Loucy (cell line): ENCODE results near the gene TBC1D20.

Source experiments
- EZH2phosphoT487 ChIP-seq: fragments of 200-600 bp; IDR thresholded peaks from 2 replicates; pipeline ENCODE4 v1.6.1; 2018; ENCODE audit warnings: antibody characterized with exemption, mild to moderate bottlenecking, moderate library complexity, borderline replicate concordance
- TF ChIP-seq, protein P1 (sequence below): fragments of 200-600 bp; sonication (generic); conservative IDR thresholded peaks from 2 replicates; pipeline ENCODE4 v1.5.1; 2014; ENCODE audit warnings: mild to moderate bottlenecking, antibody characterized with exemption, low read length

DNA sequence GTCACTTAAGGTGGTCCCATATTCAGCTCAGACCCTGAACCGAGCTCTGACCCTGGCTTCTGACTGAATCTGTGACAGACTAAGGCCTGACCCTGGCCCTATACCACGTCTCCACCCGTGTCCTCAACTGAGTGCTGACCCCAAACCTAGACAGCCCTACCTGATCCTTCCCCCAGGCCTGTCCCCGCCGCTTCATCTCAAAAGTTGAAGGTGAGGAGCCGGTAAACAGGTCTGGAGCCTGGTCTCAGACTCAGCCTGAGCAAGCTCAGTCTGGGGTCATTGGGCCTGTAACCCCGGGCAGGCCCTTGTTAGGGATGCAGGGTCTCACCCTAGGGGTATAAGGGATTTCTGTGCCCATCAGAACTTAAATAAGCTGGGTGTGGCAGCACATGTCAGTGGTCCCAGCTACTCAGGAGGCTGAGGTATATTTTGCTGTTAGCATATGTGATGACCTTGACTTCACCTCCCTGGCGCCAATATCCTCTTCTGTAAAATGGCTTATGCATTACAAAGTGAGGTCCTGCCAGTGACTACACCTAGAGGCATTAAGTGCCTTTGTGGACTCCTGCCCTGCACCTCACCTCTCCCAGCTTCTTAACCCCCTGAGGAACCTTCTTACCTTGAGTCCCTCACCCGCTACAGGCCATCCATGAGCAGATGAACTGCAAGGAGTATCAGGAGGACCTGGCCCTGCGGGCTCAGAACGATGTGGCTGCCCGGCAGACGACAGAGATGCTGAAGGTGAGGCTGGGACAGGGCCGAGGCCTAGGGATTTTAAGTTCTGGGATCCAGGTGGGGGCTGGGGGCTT is 34.3 kb downstream of the TBC1D20 start:
- TF ChIP-seq, protein P1, sequence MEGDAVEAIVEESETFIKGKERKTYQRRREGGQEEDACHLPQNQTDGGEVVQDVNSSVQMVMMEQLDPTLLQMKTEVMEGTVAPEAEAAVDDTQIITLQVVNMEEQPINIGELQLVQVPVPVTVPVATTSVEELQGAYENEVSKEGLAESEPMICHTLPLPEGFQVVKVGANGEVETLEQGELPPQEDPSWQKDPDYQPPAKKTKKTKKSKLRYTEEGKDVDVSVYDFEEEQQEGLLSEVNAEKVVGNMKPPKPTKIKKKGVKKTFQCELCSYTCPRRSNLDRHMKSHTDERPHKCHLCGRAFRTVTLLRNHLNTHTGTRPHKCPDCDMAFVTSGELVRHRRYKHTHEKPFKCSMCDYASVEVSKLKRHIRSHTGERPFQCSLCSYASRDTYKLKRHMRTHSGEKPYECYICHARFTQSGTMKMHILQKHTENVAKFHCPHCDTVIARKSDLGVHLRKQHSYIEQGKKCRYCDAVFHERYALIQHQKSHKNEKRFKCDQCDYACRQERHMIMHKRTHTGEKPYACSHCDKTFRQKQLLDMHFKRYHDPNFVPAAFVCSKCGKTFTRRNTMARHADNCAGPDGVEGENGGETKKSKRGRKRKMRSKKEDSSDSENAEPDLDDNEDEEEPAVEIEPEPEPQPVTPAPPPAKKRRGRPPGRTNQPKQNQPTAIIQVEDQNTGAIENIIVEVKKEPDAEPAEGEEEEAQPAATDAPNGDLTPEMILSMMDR, result no peak
- TF ChIP-seq EZH2phosphoT487, result no peak
